Fibroblast of lung (primary cell): Measurements from ENCODE around the gene ECE2. TPM values are rescaled to one million over a fixed set of nuclear protein-coding genes. Genes with fewer than 3 reads are reported as not detected.

ENCODE experiments used
- DNase-seq, 2 donors: peaks; one replicate each; pipeline versions ENCODE4 v3.0.0 to v3.0.0-alpha.2; 2010; ENCODE audit warnings: low read depth in 2 of 2
- H2AFZ ChIP-seq: 2 replicates; pipeline ENCODE4 v1.5.1; 2012; ENCODE audit warnings: low read length, control low read depth, inconsistent platforms
- H3K27ac ChIP-seq: 2 replicates; pipeline ENCODE4 v1.5.1; 2011; ENCODE audit warnings: low read length, control low read depth; ENCODE audit not compliant: insufficient read depth
- H3K27me3 ChIP-seq: 2 replicates; pipeline ENCODE4 v1.5.1; 2011; ENCODE audit warnings: mild to moderate bottlenecking, low read length; ENCODE audit not compliant: control insufficient read depth, insufficient read depth
- H3K36me3 ChIP-seq: 2 replicates; pipeline ENCODE4 v1.5.1; 2011; ENCODE audit warnings: low read length; ENCODE audit not compliant: control insufficient read depth, insufficient read depth
- H3K4me1 ChIP-seq: 2 replicates; pipeline ENCODE4 v1.5.1; 2011; ENCODE audit warnings: low read length; ENCODE audit not compliant: control insufficient read depth, insufficient read depth; ENCODE audit errors: extremely low read depth
- H3K4me2 ChIP-seq: 2 replicates; pipeline ENCODE4 v1.5.1; 2011; ENCODE audit warnings: low read length, control low read depth; ENCODE audit not compliant: insufficient read depth; ENCODE audit errors: extremely low read depth
- H3K4me3 ChIP-seq, 4 experiments: fragments of 200-600 bp in 1 of 4; sonication (generic) in 1 of 4; replicated peaks in 1 of 4; 2 replicates each; pipeline ENCODE4 v1.5.1; 2011 to 2016; ENCODE audit warnings: low read length in 4 of 4, low read depth in 3 of 4, mild to moderate bottlenecking in 3 of 4, control low read depth in 2 of 4, inconsistent platforms in 1 of 4, mixed read lengths in 1 of 4; ENCODE audit not compliant: insufficient read depth in 1 of 4; ENCODE audit errors: control extremely low read depth in 1 of 4
- H3K79me2 ChIP-seq: 2 replicates; pipeline ENCODE4 v1.5.1; 2012; ENCODE audit warnings: mild to moderate bottlenecking, low read length, inconsistent platforms; ENCODE audit not compliant: control insufficient read depth, insufficient read depth
- H3K9ac ChIP-seq: 2 replicates; pipeline ENCODE4 v1.5.1; 2011; ENCODE audit warnings: mild to moderate bottlenecking, low read length, control low read depth; ENCODE audit not compliant: insufficient read depth
- H3K9me3 ChIP-seq: 2 replicates; pipeline ENCODE4 v1.5.1; 2012; ENCODE audit warnings: low read depth, low read length; ENCODE audit not compliant: control insufficient read depth, insufficient read depth
- H4K20me1 ChIP-seq: 2 replicates; pipeline ENCODE4 v1.5.1; 2011; ENCODE audit warnings: low read length; ENCODE audit not compliant: control insufficient read depth, insufficient read depth; ENCODE audit errors: extremely low read depth
- CTCF ChIP-seq, 2 donors: IDR thresholded peaks in 1 of 2; conservative IDR thresholded peaks in 1 of 2; 1 replicate in 1 of 2; 2 replicates in 1 of 2; pipeline ENCODE4 v1.5.1; 2011 to 2012; ENCODE audit warnings: low read length in 2 of 2, control low read depth in 1 of 2, inconsistent platforms in 1 of 2, low read depth in 1 of 2, mild to moderate bottlenecking in 1 of 2
- EZH2 ChIP-seq: IDR thresholded peaks from 2 replicates; pipeline ENCODE4 v1.5.1; 2012; ENCODE audit warnings: low read length, control low read depth, mild to moderate bottlenecking; ENCODE audit errors: missing control alignments
- polyA plus RNA-seq, 2 donors: library from polyadenylated mRNA; depleted of rRNA in 1 of 2; stranded (reverse) in 1 of 2; unstranded in 1 of 2; fragments of >200 nt; gene quantifications; 2 replicates each; pipeline ENCODE4 v1.2.1, GENCODE V29; 2011 to 2012; ENCODE audit warnings: missing spikeins in 1 of 2
- total RNA-seq: library from RNA; depleted of rRNA; stranded (reverse); fragments of >200 nt; gene quantifications from 2 replicates; pipeline ENCODE4 v1.2.1, GENCODE V29; 2014

ECE2 gene
- total and polyA plus RNA-seq, 2 donors (not counting 1 experiment from before 2014, with no cell fraction given) = not detected

- Histone ChIP-seq H3K36me3 (no peaks in the 10 kb centered on the region), H2AFZ (no peak overlapping the region), H3K27me3 (peaks cover 11% of the 10 kb centered on the region), H4K20me1 (no peaks in the 10 kb centered on the region), H3K4me1 (no peaks in the 10 kb centered on the region), H3K4me3 (no peak overlapping the region), H3K9me3 (no peaks in the 10 kb centered on the region), H3K79me2 (no peaks in the 10 kb centered on the region), H3K4me2 (no peak overlapping the region), H3K27ac (no peak overlapping the region), H3K9ac (no peak overlapping the region)
- TF ChIP-seq CTCF (conservative IDR thresholded peaks at IDR 0.05 in 1 of 2, IDR thresholded peaks at IDR 0.05 in 1 of 2; ENCODE audit: low read depth in 1 of 2, low read length in 2 of 2) (peak; percentile 62 to 72), EZH2 (no peak)
- peak; percentile 19 to 52 for DNase-seq
Observed at GRCh38 chr3:184289426-184289938, 13.7 kb downstream of the ECE2 start.

GRCh38 chr3:184290331-184290730 is 14.5 kb downstream of the ECE2 start:
- Histone ChIP-seq H3K4me2 (no peak overlapping the region), H3K9ac (no peak overlapping the region), H3K79me2 (no peaks in the 10 kb centered on the region), H3K27ac (no peak overlapping the region), H3K4me1 (no peaks in the 10 kb centered on the region), H3K4me3 (no peak overlapping the region), H3K27me3 (peaks cover 13% of the 10 kb centered on the region), H3K36me3 (no peaks in the 10 kb centered on the region), H3K9me3 (no peaks in the 10 kb centered on the region), H4K20me1 (no peaks in the 10 kb centered on the region), H2AFZ (no peak overlapping the region)
- TF ChIP-seq CTCF (conservative IDR thresholded peaks at IDR 0.05 in 1 of 2, IDR thresholded peaks at IDR 0.05 in 1 of 2; ENCODE audit: low read depth in 1 of 2, low read length in 2 of 2) (no peak), EZH2 (no peak)
- DNase-seq = no peak

- Histone ChIP-seq H3K27ac (no peak overlapping the region), H3K36me3 (no peaks in the 10 kb centered on the region), H3K27me3 (peaks cover 9% of the 10 kb centered on the region), H3K79me2 (no peaks in the 10 kb centered on the region), H2AFZ (no peak overlapping the region), H3K9me3 (no peaks in the 10 kb centered on the region), H3K9ac (no peak overlapping the region), H3K4me2 (no peak overlapping the region), H3K4me1 (no peaks in the 10 kb centered on the region), H3K4me3 (no peak overlapping the region), H4K20me1 (no peaks in the 10 kb centered on the region)
- no peak for DNase-seq
- TF ChIP-seq CTCF (conservative IDR thresholded peaks at IDR 0.05 in 1 of 2, IDR thresholded peaks at IDR 0.05 in 1 of 2; ENCODE audit: low read depth in 1 of 2, low read length in 2 of 2) = no peak
- no peak for TF ChIP-seq EZH2
Observed at GRCh38 chr3:184291044-184291737, 15.4 kb downstream of the ECE2 start.
